ENCODE data around the gene LYSET. TPM values are rescaled to one million over a fixed set of nuclear protein-coding genes. Genes with fewer than 3 reads are reported as not detected.

The LYSET gene
- total and polyA plus RNA-seq, 10 of the 15 experiments (the other 5 are each of a cell fraction or from before 2014, with no cell fraction given): 11.9 to 34.5 (median 21.2) TPM

DNA sequence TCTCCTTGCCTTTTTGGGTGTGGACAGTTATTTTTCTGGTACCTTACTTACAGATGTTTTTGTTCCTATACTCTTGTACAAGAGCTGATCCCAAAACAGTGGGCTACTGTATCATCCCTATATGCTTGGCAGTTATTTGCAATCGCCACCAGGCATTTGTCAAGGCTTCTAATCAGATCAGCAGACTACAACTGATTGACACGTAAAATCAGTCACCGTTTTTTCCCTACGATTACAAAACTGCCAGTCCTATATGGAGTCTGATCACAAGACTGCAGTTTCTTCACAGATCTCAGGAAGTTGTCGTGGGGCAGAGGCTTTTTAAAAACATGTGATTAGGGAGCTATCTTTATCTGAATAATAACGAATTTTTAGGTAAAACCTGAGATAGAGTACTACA lies 1.3 kb downstream of the LYSET start (continued):
- TF ChIP-seq PRDM15 (CRISPR knock-in tag; IDR thresholded peaks at IDR 0.05): no peak
- TF ChIP-seq, protein P1, sequence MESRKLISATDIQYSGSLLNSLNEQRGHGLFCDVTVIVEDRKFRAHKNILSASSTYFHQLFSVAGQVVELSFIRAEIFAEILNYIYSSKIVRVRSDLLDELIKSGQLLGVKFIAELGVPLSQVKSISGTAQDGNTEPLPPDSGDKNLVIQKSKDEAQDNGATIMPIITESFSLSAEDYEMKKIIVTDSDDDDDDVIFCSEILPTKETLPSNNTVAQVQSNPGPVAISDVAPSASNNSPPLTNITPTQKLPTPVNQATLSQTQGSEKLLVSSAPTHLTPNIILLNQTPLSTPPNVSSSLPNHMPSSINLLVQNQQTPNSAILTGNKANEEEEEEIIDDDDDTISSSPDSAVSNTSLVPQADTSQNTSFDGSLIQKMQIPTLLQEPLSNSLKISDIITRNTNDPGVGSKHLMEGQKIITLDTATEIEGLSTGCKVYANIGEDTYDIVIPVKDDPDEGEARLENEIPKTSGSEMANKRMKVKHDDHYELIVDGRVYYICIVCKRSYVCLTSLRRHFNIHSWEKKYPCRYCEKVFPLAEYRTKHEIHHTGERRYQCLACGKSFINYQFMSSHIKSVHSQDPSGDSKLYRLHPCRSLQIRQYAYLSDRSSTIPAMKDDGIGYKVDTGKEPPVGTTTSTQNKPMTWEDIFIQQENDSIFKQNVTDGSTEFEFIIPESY (IDR thresholded peaks at IDR 0.05): no peak

DNA sequence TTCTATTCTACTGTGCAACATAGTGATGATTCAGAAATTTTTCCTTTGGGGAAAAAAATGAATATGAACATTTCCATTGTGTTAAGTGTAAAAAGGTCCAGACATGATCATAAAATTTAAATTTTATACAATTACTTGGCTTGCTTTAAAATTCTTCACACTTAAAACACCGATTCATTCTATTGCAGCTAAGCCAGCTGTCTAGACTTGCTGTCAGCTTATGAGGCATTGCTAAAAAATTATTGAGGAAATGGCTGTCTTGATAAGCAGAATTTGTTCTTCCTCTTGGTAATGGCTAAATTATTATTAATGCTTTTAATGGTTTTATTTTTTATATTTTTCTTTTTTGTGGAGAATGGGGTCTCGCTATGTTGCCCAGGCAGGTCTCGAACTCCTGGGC lies 1.8 kb downstream of the LYSET start:
- Histone ChIP-seq H3K4me2 (ENCODE audit: control insufficient read depth, insufficient read depth) (no peak overlapping the region), H3K9ac (ENCODE audit: control insufficient read depth, insufficient read depth, low read length) (no peak overlapping the region), H3K4me3 (no peak overlapping the region), H2AFZ (ENCODE audit: control insufficient read depth, low read depth, low read length) (no peak overlapping the region), H3K36me3 (ENCODE audit: control insufficient read depth in 2 of 2, insufficient read depth in 2 of 2, low read length in 1 of 2) (no peaks in the 10 kb centered on the region; a peak in 1 of 4 replicates), H3K27me3 (replicated peaks in 1 of 2; ENCODE audit: control insufficient read depth in 2 of 2, insufficient read depth in 2 of 2, low read length in 1 of 2) (no peaks in the 10 kb centered on the region), H3K79me2 (ENCODE audit: control insufficient read depth, insufficient read depth, low read length) (peaks cover 29% of the 10 kb centered on the region), H3K27ac (ENCODE audit: control insufficient read depth, insufficient read depth) (no peak overlapping the region), H3K4me1 (ENCODE audit: control insufficient read depth, insufficient read depth, low read length) (peaks cover 9% of the 10 kb centered on the region), H4K20me1 (ENCODE audit: control insufficient read depth, insufficient read depth) (no peaks in the 10 kb centered on the region), H3K9me3 (replicated peaks; ENCODE audit: control insufficient read depth, insufficient read depth, low read length) (no peaks in the 10 kb centered on the region)
- RAD21 ChIA-PET (ENCODE audit: unreplicated experiment): interaction anchor here (1.3 kb wide), 1 partner anchor 19 kb away, joined by 11 read pairs; the partner anchor contains the start of genes GON7 and UBR7
- CTCF ChIA-PET: interaction anchor here (0.6 to 5.3 kb wide), 13 partner anchors 8 to 1290 kb away, joined by 3 to 48 read pairs (median 4); partner anchors contain the start of genes GON7 and UBR7
- in situ Hi-C loops (cut with MboI): no loop called here
- DNase-seq (ENCODE audit: low read depth, low spot score): no peak
- 97% methylated on average over 3 of the region's 3 CpGs for WGBS (ENCODE audit: insufficient coverage, insufficient replicate concordance, low lambda C conversion rate, missing lambda C conversion rate)
- no peak for FAIRE-seq
- TF ChIP-seq NR2C2 (IDR thresholded peaks at IDR 0.05; ENCODE audit: borderline replicate concordance, control insufficient read depth, insufficient read length, low read depth) (no peak), TARDBP (IDR thresholded peaks at IDR 0.05; ENCODE audit: borderline replicate concordance) (no peak), KLF5 (IDR thresholded peaks at IDR 0.05; ENCODE audit: partially characterized antibody) (no peak), SRF (IDR thresholded peaks at IDR 0.05; ENCODE audit: low read depth in 2 of 2, low read length in 2 of 2) (no peak), ZNF207 (IDR thresholded peaks at IDR 0.05; ENCODE audit: borderline replicate concordance) (no peak), MLLT1 (IDR thresholded peaks at IDR 0.05) (no peak)
- intact Hi-C loops (cut with micrococcal nuclease; ENCODE audit: unreplicated experiment): no loop called here
- BruUV-seq (replicated peaks): no TSS peak
- POLR2A ChIA-PET: interaction anchor here (0.7 to 1.7 kb wide), 7 partner anchors 9 to 74 kb away, joined by 3 to 9 read pairs (median 4); partner anchors contain the start of gene GON7
- SMC1A ChIA-PET (ENCODE audit: uncharacterized antibody, unreplicated experiment): interaction anchor here (0.9 to 2.1 kb wide), 8 partner anchors 9 to 221 kb away, joined by 3 to 16 read pairs (median 4); partner anchors contain the start of genes GON7 and UBR7
- ATAC-seq: no peak
